GM19324 (cell line): ENCODE data around the gene KIF21A.

Experiments used
- ATAC-seq: cut with Tn5 transposase; IDR thresholded peaks from one replicate; pipeline ENCODE4 v1.9.1; 2021; ENCODE audit warnings: mild to moderate bottlenecking, moderate library complexity; ENCODE audit not compliant: unreplicated experiment, low FRiP score

Gene KIF21A

DNA sequence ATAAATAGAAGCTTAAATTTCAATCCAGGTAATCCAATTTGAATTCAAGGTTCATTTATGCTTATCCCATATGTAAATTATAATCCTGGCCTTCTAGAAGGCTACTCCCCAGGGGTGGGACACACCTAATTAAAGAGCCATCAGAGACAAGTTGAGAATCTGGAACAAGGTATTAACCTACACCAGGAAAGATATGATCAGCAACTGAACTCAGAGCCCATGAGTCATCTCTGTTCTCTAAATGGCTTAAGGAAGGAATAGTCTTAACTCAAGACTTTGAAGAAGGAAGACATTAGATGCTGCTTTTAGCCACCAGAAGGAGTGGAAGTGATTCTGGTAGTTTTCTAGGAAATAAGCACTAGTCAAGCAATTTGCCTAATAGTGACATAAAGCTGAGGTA, 88.0 kb downstream of the KIF21A start:
- ATAC-seq, result no peak

DNA sequence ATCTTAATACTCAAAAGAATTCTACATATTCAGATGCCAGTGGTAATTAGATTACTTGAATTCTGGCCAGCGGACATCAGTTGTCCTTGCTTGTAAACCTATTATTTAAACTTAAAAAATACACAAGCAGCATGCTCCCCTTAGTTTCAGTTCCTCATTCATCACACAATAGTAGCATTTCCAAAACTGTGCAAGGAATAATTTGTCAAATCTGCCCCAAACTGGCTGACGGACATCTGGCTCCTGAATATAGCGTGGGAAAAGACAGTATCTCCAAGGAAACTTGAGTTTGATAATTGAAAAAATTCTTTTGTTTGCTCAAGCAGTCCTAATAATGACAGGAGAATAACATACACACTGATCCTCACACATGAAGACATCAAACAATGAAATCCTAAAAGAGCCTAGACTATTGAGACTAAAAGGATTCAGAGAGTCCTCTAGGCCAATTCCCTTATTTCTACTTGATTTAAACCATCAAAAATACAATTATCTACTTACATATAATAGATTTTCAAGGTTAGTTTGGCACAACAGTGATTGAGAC, 90.4 kb downstream of the KIF21A start:
- ATAC-seq, result no peak

DNA sequence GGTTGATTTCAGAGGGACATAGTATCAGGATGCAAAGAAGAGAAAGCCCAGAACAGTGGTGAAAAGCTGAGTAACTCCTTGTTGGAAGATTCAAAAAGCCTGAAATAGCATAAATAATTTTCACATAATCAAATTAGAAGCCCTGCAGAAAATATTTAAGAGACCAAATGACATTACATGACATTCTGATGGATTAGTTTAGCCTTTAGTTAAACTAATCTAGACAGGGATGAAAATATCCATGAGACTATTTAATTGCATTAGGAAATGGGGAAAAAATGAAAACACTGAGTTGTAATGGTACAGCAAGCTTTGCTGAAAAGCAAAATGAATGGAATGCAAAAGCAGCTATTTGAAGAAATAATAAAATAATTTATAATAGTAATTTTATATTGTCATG, 91.8 kb downstream of the KIF21A start:
- ATAC-seq, result no peak

DNA sequence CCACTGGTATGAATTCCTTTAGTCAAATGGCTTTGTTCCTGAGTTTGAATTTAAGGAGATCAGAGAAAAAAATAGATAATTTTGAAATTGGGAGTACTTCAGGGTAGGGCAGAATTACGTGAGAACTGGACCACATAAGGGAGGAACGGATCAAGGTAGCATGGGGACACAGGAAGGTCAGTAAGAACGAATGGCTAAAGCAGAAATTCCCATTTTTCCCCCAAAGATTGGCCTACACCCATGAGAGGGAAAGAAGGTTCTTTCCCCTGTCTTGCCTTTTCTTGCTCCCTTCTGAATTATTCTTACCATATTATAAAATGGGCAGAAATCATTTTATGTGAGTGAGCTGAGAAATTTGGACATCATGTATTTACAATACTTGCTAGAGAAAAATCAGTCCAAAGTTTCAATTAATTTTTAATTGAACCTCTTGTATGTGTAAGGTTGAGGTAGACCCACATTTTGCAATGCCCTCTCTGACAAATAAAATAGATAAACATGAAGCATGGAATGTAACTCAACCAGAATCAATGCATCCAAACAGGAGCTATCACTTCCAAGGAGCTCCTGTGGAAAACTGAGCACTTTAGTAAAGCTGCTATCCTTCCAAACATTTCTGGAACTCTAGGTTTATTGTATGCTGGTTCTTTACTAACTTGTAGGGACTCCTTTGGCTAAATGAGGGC, 93.8 kb downstream of the KIF21A start:
- ATAC-seq, result no peak

DNA sequence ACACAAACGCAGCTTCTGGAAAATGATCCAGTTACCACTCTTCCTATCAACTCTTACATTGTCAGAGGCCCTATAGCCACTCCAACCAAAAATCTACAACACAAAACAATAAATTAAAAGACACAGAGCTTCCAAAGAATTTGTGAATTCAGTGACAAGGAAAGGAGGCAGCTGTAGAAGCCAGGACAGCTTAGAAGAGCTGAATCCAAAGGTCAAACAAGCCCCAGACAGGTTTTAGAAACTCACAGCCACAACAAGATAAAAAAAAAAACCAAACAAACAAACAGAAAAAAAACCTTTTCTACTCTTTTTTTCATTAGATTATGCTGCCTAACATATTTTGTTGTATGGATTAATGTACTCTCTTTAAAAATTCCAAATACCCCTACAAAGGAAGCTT, 94.4 kb downstream of the KIF21A start:
- ATAC-seq, result no peak

DNA sequence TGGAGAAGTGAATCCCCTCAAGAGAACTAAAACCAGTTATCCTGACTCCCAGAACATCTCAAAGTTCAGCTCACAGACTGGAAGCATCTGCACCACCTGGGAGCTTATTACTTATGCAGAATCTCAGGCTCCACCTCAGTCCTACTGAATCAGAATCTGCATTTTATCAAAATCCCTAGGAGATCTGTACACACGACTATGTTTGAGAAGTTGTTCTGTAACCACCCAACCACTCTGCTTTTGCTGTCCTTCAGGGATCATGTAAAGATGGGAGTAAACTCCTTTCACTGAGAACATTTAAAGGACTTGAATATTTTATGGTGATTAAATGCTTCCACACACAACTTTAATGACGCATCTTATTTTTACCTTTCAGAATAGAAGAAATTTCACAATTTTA, 98.0 kb downstream of the KIF21A start:
- no peak for ATAC-seq

DNA sequence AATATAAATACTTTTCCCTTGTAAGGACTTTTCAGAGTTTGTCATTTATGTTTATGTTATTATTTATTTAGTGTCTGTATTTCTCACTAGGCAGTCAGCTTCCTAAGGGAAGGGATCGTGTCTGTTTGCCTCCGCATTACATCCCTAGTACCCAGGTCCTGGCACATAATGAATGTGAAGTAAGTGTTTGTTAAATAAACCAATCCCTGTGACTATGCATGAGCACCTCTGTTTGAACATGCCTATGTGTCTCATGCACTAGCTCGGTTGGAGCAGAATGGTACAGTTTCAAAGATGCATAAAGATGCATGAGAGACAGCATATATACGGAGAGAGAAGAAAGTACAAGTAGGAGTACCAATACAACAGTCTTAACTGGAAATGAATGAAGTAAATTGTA, 99.3 kb downstream of the KIF21A start:
- ATAC-seq, result no peak

DNA sequence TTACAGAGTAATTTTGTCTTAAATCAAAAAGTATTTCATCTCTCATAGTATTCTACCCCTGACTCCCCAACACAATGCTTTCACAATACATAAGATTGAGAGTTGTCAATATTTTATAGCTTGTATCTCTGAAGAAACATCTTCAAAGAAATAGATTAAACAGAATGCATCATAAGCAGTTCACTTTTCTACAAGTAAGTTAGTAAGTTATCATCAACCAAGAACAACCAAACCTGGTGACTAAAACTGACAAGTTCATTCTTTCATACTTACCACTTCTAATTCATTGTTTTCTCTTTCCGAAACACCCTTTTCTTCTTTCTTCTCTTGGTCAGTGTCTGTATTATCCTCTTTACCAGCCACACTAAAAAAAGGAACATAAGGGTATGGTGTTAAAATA, 101.2 kb downstream of the KIF21A start:
- no peak for ATAC-seq

DNA sequence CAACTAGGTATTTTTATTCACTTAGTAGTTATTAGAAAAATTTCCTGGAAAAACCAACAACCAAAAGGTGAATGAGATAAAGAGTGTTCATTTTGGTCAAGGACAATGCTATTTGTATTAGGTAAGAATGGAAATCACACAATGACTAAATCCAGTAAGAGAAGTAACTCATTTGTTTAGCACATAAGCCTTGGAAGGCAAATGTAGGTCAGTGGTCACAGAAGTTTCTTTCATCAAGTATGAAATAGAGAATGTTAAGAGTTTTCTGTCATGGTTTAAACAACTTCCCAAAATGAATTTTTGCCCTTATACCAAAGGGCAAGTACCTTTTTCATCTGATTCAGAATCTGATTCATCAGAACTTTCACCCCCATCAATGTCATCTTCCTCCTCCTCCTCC, 101.7 kb downstream of the KIF21A start:
- no peak for ATAC-seq

DNA sequence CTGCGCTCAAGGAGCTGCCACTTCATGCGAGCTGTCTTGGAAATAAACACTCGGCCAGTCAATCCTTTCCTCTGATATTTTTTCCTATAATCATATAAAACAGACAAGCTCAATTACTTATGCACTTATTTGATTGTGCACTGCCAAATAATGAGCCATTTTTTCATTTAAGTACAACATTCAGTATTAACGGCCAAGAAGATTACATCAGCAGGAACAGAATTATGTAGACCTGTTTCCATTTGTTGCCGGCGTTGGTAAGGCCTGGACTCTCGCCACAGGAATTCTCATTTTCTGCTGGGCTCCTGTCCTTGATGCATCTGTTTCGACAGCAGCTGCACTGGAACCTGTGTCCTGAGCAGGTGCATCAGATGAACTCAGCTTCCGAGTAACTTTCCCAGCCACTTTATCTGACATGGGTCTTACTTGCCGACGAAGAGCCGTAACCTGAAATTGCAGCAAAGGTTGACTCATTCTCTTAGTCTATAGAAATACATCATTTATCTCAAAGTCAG, 110.2 kb downstream of the KIF21A start:
- ATAC-seq, result no peak

DNA sequence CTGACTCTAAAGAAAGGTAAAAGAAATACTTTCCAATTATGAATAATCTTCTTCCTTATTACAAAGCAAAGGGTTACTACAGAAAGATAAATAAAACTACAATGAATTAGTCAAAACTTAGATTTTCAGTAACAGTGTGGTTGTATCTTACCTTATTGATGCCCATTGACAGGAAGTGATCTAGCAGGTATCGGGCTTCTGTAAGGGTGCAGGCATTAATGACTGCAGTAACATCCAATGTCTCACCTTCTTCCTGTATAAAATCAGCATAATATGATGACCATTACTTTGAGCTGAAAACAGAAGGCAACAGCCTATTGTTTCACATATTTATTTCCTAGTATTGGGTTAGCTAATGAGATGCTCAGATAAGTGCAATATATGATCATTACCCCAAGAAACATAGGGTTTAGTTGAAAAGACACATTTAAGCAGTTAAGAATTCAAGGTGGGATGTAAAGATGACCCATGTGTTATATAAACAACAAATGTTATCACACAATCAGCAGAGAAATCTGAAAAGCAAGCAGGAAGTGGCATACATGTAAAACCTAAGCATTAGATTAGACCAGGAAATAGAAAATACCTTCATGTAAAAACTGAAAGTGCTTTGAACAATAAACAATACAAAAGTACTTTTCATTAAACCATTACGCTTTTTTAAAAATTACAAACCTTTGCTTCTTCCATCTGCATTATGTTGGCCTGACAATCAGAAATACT, 111.2 kb downstream of the KIF21A start:
- ATAC-seq, result no peak

DNA sequence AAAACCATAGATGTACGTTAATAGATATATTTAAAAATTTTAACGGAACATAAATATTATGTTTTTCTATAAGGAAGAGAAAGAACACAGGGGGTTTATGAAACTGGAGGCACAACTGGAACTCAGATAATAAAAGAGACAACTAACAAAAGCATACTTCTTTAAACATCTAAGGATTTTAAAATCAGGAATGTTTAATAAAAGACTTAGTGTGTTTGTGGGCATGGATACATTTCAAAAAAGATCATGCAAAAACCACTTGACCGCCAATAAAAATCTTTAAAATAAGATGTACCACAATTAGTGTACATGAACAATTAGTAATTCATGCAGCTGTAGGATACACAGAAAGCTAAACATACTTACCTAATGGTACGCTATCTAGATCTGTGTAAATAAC, 113.0 kb downstream of the KIF21A start:
- ATAC-seq, result no peak

DNA sequence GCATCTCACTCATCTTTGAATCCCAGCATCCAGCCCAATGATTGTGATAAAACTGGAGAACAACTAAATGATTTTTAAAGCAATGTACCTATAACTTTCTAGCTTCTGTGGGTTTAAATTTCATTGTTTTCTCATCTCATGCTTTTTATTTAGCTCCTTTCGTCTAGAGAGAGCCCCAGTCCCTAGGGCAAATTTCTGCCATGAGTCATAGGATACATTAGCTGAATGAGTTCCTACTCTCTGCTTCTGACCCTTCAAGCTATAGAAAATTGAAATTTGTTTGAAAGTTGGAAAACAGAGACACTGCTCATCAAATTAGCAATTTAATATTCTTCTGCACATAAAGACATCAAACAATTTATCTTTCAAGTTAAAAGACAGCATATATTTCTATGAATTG, 113.9 kb downstream of the KIF21A start:
- no peak for ATAC-seq

DNA sequence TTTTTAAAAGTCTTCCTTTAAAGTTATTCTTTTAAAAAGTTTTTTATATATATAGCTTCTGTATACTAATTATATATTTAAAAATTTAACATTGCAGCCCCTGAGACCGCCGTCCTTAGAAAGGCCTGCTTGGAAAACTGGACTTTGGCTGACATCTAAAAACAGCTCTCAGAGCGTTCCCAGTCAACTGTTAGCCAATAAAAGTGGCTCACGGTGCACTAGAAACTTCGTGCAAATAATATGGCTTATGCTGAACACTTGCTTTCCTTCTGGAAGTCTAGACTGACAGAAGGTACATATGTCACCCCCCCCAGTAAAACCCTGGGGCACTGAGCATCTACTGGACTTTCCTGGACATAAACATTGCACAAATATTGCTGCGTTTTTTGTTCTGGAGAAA, 115.0 kb downstream of the KIF21A start:
- ATAC-seq, result no peak

DNA sequence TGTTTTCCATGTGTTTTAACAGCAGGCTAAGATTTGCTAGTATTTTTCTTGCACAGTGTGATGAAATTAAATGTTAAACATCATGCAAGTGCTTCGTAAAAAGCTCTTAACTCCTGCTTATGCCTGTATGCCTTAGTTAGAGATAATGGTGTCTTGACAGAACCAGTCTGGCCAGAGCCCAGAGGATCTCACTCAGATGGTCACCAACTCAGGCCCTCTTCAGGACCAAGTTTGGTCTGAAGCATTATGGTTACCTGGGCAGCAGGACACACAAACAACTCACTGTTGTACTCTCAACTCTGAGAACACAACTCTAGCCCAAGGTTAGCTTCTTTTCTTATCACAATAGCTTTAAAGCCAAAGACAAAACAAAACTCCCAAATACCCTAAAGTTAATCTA, 115.4 kb downstream of the KIF21A start:
- no peak for ATAC-seq

DNA sequence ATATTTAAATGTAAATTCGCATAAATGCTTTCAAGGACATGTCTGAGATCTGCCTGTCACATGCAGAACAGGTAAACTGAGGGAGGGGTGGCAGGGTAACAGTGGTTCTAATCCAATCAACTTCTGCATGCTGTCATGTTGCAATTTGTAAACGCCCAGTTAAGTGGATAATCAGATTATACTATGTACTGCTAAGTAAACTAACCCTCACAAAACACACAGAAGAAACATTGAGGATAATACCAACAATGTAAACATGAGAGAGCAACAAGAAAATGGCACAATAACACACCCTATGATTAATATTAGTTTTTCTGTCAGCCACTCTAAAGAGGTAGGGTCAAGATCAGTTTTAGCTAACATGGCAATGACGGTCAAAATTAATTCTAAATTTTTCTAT, 123.7 kb downstream of the KIF21A start:
- no peak for ATAC-seq

DNA sequence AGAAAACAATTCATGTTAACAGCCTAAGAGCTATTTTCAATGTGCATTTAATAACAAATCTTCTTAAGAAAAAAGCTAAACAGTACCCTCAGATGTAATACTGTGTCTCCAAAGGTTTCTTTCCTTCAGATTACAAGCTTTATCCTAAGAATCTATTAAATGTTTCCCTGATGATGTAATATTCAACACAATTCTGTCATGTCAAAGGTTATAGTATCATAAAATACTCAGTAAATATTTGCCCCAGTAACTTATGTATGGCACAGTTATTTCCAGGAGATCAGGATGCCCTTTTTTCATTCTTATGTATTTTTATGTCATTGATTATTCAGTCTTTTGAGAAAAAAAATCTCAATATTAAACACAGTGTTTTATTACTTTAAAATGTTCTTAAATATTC, 128.4 kb downstream of the KIF21A start:
- no peak for ATAC-seq

DNA sequence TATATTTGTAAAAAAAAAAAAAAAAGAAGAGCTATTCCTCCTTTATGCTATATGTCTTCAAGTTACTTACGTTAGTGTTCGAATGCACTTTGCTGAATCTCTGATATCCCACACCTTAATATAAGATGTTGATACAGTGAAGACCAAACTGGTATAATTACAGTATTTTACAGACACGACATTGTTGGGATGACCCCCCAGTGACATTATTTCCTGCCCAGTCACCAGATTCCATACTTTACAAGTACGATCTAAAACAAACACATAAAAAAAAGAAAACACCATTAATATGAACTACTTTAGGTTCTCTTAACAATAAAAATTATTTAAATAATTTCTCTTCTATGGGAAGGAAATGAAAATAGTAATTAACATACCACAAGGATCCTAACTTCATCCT, 133.4 kb downstream of the KIF21A start:
- no peak for ATAC-seq

DNA sequence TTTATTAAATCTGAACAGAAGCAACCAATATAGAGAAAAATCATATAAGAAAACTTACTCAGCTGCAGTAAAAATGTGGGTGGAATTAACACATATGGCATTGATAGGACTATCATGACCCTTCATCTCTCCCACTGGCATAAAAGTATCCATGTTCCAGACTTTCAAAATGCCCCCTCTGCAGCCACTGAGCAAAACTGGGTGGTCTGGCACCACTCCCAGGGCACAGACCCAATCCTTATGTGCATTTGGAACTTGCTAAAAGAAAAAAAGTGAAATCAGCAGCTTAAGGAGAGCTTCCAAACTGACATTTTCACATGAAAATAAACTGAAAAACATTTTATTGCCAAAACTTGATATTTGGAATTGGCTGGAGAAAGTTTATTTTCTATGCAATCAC, 141.5 kb downstream of the KIF21A start:
- no peak for ATAC-seq

DNA sequence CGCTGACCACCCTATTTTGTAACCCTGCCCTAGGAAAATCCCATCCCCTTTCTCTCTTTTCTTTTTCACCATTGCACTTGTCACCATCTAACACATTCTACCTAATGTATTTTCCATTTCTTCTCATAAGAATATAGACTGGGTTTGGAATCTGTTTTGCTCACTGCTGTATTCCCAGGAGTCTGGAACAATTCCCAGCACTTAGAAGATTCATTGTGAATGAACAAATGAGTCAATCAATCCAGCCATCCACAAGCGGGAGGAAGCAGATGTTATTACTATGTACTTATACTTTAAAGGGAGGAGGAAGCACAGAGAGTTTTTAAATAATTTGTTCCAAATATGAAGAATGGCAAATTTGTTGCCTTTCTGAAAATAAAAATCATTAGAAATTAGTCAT, 142.1 kb downstream of the KIF21A start:
- ATAC-seq, result no peak

DNA sequence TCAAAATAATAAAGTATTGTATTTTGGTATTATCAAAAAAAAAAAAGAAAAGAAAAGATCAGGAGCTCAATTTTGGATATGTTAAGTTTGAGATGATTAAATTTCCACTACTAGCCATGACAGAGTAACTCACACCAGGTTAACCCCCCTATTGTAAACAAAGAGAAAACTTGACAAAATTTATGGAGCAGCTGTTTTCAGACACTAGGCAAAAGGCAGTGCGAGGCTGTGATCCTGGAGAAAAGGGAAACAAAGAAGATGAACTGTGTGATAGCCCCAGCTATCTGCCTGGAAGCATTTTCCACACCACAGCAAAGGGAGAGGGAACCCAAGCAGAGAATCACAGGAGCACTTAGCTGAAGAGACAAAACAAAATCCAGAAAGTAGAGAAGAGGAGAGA, 145.0 kb downstream of the KIF21A start:
- ATAC-seq, result no peak

DNA sequence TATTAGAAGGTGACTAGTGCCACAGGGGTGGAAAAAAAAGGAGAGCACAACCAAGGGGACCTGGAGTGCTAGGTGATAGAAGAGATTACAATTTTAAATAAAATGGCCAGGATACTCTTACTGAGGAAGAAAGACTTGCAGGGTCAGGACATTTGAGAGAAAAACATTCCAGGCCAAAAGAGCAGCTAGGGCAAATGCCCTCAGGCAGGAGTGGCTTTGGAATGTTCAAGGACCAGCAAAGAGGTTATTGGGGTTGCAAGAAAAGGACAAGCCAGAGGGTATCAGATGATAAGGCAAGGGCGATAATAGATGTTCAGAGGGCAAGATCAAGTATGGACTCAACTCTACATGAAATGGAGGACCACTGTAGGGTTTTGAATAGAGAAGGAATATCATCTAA, 146.4 kb downstream of the KIF21A start:
- no peak for ATAC-seq
